Psoas muscle (tissue), 8 donors: Measurements from ENCODE around the gene KHDRBS1. TPM values are rescaled to one million over a fixed set of nuclear protein-coding genes. Genes with fewer than 3 reads are reported as not detected.

Experiments used
- ATAC-seq, 4 donors: fragments of 200-7000 bp; cut with Tn5 transposase; one replicate each; pipeline ENCODE4 v1.9.1; 2020; ENCODE audit warnings: moderate library complexity in 3 of 4, mild to moderate bottlenecking in 2 of 4
- DNase-seq, 2 donors: peaks; one replicate each; pipeline ENCODE4 v3.0.0-alpha.2; 2020
- H3K27ac ChIP-seq: fragments of 200-600 bp; one replicate; pipeline ENCODE4 v1.8.0; 2022
- H3K27me3 ChIP-seq, 3 donors: fragments of 200-600 bp in 1 of 3; one replicate each; pipeline versions ENCODE4 v1.6.1 to v1.8.0; 2013 to 2022; ENCODE audit warnings: low read length in 2 of 3, mild to moderate bottlenecking in 2 of 3, moderate library complexity in 1 of 3; ENCODE audit not compliant: insufficient read depth in 3 of 3
- H3K36me3 ChIP-seq, 2 donors: fragments of 200-600 bp in 1 of 2; one replicate each; pipeline versions ENCODE4 v1.6.1 to v1.8.0; 2013 to 2022; ENCODE audit warnings: low read depth in 1 of 2, mild to moderate bottlenecking in 1 of 2, moderate library complexity in 1 of 2; ENCODE audit not compliant: insufficient read depth in 1 of 2
- H3K4me1 ChIP-seq: fragments of 200-600 bp; one replicate; pipeline ENCODE4 v1.8.0; 2022
- H3K4me3 ChIP-seq: fragments of 200-600 bp; one replicate; pipeline ENCODE4 v1.8.0; 2022; ENCODE audit warnings: mild to moderate bottlenecking
- H3K9me3 ChIP-seq: fragments of 200-600 bp; one replicate; pipeline ENCODE4 v1.8.0; 2022
- WGBS, 3 donors: extraction: QIAGEN DNeasy Blood & Tissue Kit; methylation state at CpG; one replicate each; pipeline versions ENCODE4 v1.1.6 to v1.1.7; 2013; 5-methylcytosine and 5-hydroxymethylcytosine counted together
- intact Hi-C, 2 donors: fragments of 100-400 bp; cut with DNase I; formaldehyde crosslinking; loops; one replicate each; pipeline versions ENCODE4 v1.11.0 to v1.14.2; 2022
- polyA plus RNA-seq, 3 donors: library from polyadenylated mRNA; stranded (reverse); fragments of 200-250 nt; gene quantifications; one replicate each; pipeline ENCODE4 v1.2.3, GENCODE V29; 2013
- total RNA-seq, 4 donors: library from RNA; stranded (reverse); fragmentation: NEBNext Ultra II Directional in 2 of 4; extraction: Animal tissue kit (Norgen Biotek cat#: 25700) in 2 of 4; gene quantifications; one replicate each; pipeline versions ENCODE4 v1.2.1 to v1.2.4, GENCODE V29; 2021 to 2023
- TF ChIP-seq, protein P1 (sequence below): fragments of 200-600 bp; IDR thresholded peaks from one replicate; pipeline ENCODE4 v1.8.0; 2022; ENCODE audit warnings: antibody characterized with exemption
- donor health status: healthy with polysubstance abuse.
- donor health status: DM: no; HTN: no; CAD: no; lungs with moderate emphysema.
- donor health status: Bipolar disorder and iron deficiency.
- donor health status: healthy.
- donor health status: DM: yes; HTN: yes; CAD: no.
- donor health status: DM: no; HTN: no; CAD: no.
- donor health status: DM: no; HTN: no; CAD: no.
- donor health status: DM: yes; HTN: yes; CAD: no.

KHDRBS1 gene
- total and polyA plus RNA-seq, 7 donors = 30.6 to 64.5 (median 46.5) TPM

DNA sequence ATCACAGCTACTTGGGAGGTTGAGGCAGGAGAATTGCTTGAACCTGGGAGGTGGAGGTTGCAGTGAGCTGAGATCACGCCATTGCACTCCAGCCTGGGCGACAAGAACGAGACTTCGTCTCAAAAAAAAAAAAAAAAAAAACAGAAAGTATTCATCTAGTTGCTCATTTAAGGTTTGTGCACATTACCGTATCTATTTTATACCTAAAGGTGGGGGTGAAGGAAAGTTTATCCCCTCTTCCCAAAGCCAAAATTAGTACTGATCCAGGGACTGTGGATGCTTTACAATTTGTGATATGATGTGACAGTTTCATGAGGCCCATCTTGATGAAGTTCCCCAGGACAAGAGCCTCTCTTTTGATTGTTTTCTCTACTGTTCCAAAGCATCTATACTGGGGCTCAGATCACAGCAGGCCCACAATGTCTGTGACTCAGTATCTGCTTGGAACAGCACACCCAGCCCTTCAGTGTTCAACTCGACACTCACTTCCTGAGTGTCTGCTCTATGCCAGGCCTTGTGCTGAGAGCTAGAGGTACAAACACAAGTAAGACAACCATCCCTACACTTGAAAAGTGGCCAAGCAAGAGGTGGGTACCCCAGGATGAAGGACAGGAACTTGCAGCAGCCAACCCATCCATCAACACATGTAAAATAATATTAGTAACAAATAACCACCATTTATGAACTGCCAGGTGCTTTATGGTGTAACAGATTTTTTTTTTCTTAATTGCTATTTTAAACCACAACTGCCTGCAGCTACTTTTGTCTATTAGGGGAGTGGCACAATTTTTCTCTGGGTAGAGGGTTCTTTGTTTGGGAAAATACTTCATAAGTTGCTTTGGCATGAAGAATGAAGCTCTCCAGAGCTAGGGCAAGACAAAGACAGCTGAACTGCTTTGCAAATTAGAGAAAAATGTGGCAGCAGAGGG, 29.0 kb upstream of the KHDRBS1 start:
- Histone ChIP-seq H3K27me3 (no peaks in the 10 kb centered on the region), H3K4me1 (no peaks in the 10 kb centered on the region), H3K4me3 (no peak overlapping the region), H3K27ac (no peak overlapping the region), H3K9me3 (no peaks in the 10 kb centered on the region), H3K36me3 (no peaks in the 10 kb centered on the region)
- ATAC-seq = no peak
- WGBS, 3 donors = 84 to 90% (median 86%) methylated on average over 6 of the region's 6 CpGs
- intact Hi-C loops = no loop called here
- TF ChIP-seq, protein P1, sequence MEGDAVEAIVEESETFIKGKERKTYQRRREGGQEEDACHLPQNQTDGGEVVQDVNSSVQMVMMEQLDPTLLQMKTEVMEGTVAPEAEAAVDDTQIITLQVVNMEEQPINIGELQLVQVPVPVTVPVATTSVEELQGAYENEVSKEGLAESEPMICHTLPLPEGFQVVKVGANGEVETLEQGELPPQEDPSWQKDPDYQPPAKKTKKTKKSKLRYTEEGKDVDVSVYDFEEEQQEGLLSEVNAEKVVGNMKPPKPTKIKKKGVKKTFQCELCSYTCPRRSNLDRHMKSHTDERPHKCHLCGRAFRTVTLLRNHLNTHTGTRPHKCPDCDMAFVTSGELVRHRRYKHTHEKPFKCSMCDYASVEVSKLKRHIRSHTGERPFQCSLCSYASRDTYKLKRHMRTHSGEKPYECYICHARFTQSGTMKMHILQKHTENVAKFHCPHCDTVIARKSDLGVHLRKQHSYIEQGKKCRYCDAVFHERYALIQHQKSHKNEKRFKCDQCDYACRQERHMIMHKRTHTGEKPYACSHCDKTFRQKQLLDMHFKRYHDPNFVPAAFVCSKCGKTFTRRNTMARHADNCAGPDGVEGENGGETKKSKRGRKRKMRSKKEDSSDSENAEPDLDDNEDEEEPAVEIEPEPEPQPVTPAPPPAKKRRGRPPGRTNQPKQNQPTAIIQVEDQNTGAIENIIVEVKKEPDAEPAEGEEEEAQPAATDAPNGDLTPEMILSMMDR = no peak
- no peak for DNase-seq

GRCh38 chr1:31985430-31985829, 28.2 kb upstream of the KHDRBS1 start:
- 26 to 40% (median 34%) methylated on average over 4 of the region's 4 CpGs for WGBS, 3 donors
- DNase-seq = no peak
- H3K4me3 ChIP-seq = no peak overlapping the region
- H3K27ac ChIP-seq = no peak overlapping the region
- ATAC-seq = no peak
- intact Hi-C loops = no loop called here
- no peaks in the 10 kb centered on the region for H3K36me3 ChIP-seq
- no peaks in the 10 kb centered on the region for H3K4me1 ChIP-seq
- no peaks in the 10 kb centered on the region for H3K9me3 ChIP-seq
- TF ChIP-seq, protein P1 = no peak
- no peaks in the 10 kb centered on the region for H3K27me3 ChIP-seq

GRCh38 chr1:31987135-31987619, 26.5 kb upstream of the KHDRBS1 start:
- DNase-seq (no peak), ATAC-seq (no peak)
- Histone ChIP-seq H3K27me3 (no peaks in the 10 kb centered on the region), H3K36me3 (no peaks in the 10 kb centered on the region), H3K9me3 (no peaks in the 10 kb centered on the region), H3K4me1 (no peaks in the 10 kb centered on the region), H3K27ac (no peak overlapping the region), H3K4me3 (no peak overlapping the region)
- intact Hi-C loops = no loop called here
- WGBS, 3 donors = 46 to 56% (median 49%) methylated on average over 9 of the region's 9 CpGs
- TF ChIP-seq, protein P1 = no peak

- no peaks in the 10 kb centered on the region for H3K27me3 ChIP-seq
- WGBS, 3 donors = 93 to 95% (median 95%) methylated on average over 3 of the region's 3 CpGs
- no peak for DNase-seq
- no peak overlapping the region for H3K4me3 ChIP-seq
- no peaks in the 10 kb centered on the region for H3K4me1 ChIP-seq
- H3K27ac ChIP-seq = no peak overlapping the region
- ATAC-seq = no peak
- TF ChIP-seq, protein P1 = no peak
- no peaks in the 10 kb centered on the region for H3K9me3 ChIP-seq
- intact Hi-C loops = no loop called here
- H3K36me3 ChIP-seq = no peaks in the 10 kb centered on the region
These were observed 23.7 kb upstream of the KHDRBS1 start for GRCh38 chr1:31989964-31990363.
